Ovary (tissue), 9 donors: ENCODE measurements around the gene OR6Q1. TPM values are rescaled to one million over a fixed set of nuclear protein-coding genes. Genes with fewer than 3 reads are reported as not detected.

Experiments
- DNase-seq, 5 donors: peaks; one replicate each; pipeline ENCODE4 v3.0.0-alpha.2; 2019 to 2020
- H3K27ac ChIP-seq, 2 donors: fragments of 200-600 bp; one replicate each; pipeline versions ENCODE4 v1.5.1 to v1.8.0; 2019 to 2022
- H3K27me3 ChIP-seq: fragments of 200-600 bp; one replicate; pipeline ENCODE4 v1.8.0; 2022
- H3K36me3 ChIP-seq: fragments of 200-600 bp; sonication (generic); one replicate; pipeline ENCODE4 v1.5.1; 2019
- H3K4me1 ChIP-seq: one replicate; pipeline ENCODE4 v1.8.1; 2013; ENCODE audit warnings: mild to moderate bottlenecking, moderate library complexity; ENCODE audit not compliant: insufficient read depth
- H3K4me3 ChIP-seq: fragments of 200-600 bp; sonication (generic); one replicate; pipeline ENCODE4 v1.5.1; 2017
- H3K9me3 ChIP-seq, 2 donors: fragments of 200-600 bp in 1 of 2; sonication (generic) in 1 of 2; one replicate each; pipeline versions ENCODE4 v1.5.1 to v1.8.1; 2013 to 2019; ENCODE audit warnings: mild to moderate bottlenecking in 1 of 2, moderate library complexity in 1 of 2
- CTCF ChIP-seq, 3 donors: fragments of 450-650 bp in 2 of 3; fragments of 200-600 bp in 1 of 3; IDR thresholded peaks; one replicate each; pipeline versions ENCODE4 v1.5.1 to v1.8.0; 2016 to 2022; ENCODE audit warnings: antibody characterized with exemption in 3 of 3, mild to moderate bottlenecking in 1 of 3
- EP300 ChIP-seq: sonication (generic); formaldehyde crosslinking; IDR thresholded peaks from one replicate; pipeline ENCODE4 v1.6.1; 2017; ENCODE audit warnings: antibody characterized with exemption
- POLR2A ChIP-seq: fragments of 450-650 bp; IDR thresholded peaks from one replicate; pipeline ENCODE4 v1.6.1; 2017; ENCODE audit warnings: antibody characterized with exemption, mild to moderate bottlenecking, moderate library complexity
- WGBS, 3 donors: extraction: QIAGEN DNeasy Blood & Tissue Kit in 1 of 3; methylation state at CpG; one replicate each; pipeline versions ENCODE4 v1.1.5 to v1.1.7; 2013 to 2017; 5-methylcytosine and 5-hydroxymethylcytosine counted together
- intact Hi-C, 4 donors: fragments of 100-400 bp; cut with DNase I; formaldehyde crosslinking; loops; one replicate each; pipeline versions ENCODE4 v1.11.0 to v1.15.1; 2022 to 2023
- polyA plus RNA-seq, 2 donors: library from polyadenylated mRNA; stranded (reverse); fragments of 200-250 nt in 1 of 2; fragments of 350-450 nt in 1 of 2; fragmentation: Illumina TruSeq in 1 of 2; extraction: RNeasy Lipid Tissue Mini Kit (QIAGEN cat#74804) in 1 of 2; gene quantifications; one replicate each; pipeline ENCODE4 v1.2.3, GENCODE V29; 2013 to 2014
- total RNA-seq, 7 donors: library from RNA; depleted of rRNA in 2 of 7; stranded (reverse); fragments of >200 nt in 2 of 7; fragmentation: NEBNext Ultra II Directional in 3 of 7; extraction: Animal tissue kit (Norgen Biotek cat#: 25700) in 3 of 7; gene quantifications; one replicate each; pipeline versions ENCODE4 v1.1.0 to v1.2.4, GENCODE V29; 2016 to 2023
- donor health status: DM: no; HTN: no; CAD: no; lungs with moderate emphysema.
- donor health status: DM: no; HTN: no; CAD: no.
- donor health status: Bipolar disorder and iron deficiency.
- donor health status: DM: yes; HTN: yes; CAD: no.
- donor health status: DM: no; HTN: no; CAD: no.
- donor health status: DM: yes; HTN: yes; CAD: no.

Gene OR6Q1
- total and polyA plus RNA-seq, 9 donors: not detected

GRCh38 chr11:58000699-58001098, 30.1 kb upstream of the OR6Q1 start:
- WGBS, 3 donors: 53 to 66% (median 62%) methylated on average over 5 of the region's 5 CpGs
- Histone ChIP-seq H3K9me3 (peaks cover 0 to 8% of the 10 kb centered on the region in 2 donors), H3K36me3 (no peaks in the 10 kb centered on the region), H3K27me3 (no peaks in the 10 kb centered on the region), H3K4me3 (no peak overlapping the region), H3K27ac (no peak overlapping the region), H3K4me1 (no peaks in the 10 kb centered on the region)
- TF ChIP-seq EP300 (no peak), POLR2A (no peak), CTCF (IDR thresholded peaks at IDR 0.05) (no peak)
- DNase-seq: no peak
- intact Hi-C loops: no loop called here

- peaks cover 0 to 8% of the 10 kb centered on the region in 2 donors for H3K9me3 ChIP-seq
- no peaks in the 10 kb centered on the region for H3K36me3 ChIP-seq
- no peak for TF ChIP-seq EP300
- no peak for TF ChIP-seq POLR2A
- TF ChIP-seq CTCF (IDR thresholded peaks at IDR 0.05): no peak
- no peaks in the 10 kb centered on the region for H3K27me3 ChIP-seq
- no peaks in the 10 kb centered on the region for H3K4me1 ChIP-seq
- no peak overlapping the region for H3K4me3 ChIP-seq
- H3K27ac ChIP-seq: no peak overlapping the region
- no peak for DNase-seq
- intact Hi-C loops: no loop called here
- WGBS, 3 donors: 48 to 64% (median 60%) methylated on average over 2 of the region's 2 CpGs
These were observed 27.7 kb upstream of the OR6Q1 start for GRCh38 chr11:58003036-58003435.

GRCh38 chr11:58003591-58003990, 27.2 kb upstream of the OR6Q1 start:
- Histone ChIP-seq H3K4me1 (no peaks in the 10 kb centered on the region), H3K36me3 (no peaks in the 10 kb centered on the region), H3K27ac (no peak overlapping the region), H3K9me3 (peaks cover 0 to 8% of the 10 kb centered on the region in 2 donors), H3K4me3 (no peak overlapping the region), H3K27me3 (no peaks in the 10 kb centered on the region)
- DNase-seq: no peak
- intact Hi-C loops: no loop called here
- TF ChIP-seq POLR2A (no peak), EP300 (no peak), CTCF (IDR thresholded peaks at IDR 0.05) (no peak)

DNA sequence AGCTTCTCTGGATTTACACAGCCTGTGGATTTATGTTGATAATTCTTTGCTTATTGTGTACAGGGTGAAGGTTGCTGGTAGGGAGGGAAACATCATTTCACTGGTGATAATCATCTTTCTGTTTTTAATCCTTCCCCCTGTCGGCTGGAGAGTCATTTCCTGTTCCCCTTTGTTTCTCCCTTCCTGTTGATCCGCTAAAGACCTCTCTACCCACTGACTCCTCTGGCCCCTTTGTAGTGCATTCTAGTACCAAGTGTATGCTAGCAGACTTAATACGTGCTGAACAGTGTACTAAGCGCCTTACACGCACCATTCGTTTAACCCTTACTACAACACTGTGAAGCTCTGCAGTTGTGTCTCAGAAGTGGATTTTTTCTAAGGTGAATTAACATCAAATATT, 26.1 kb upstream of the OR6Q1 start:
- Histone ChIP-seq H3K27ac (no peak overlapping the region), H3K4me1 (no peaks in the 10 kb centered on the region), H3K36me3 (no peaks in the 10 kb centered on the region), H3K9me3 (peaks cover 0 to 8% of the 10 kb centered on the region in 2 donors), H3K4me3 (no peak overlapping the region), H3K27me3 (no peaks in the 10 kb centered on the region)
- intact Hi-C loops: no loop called here
- no peak for DNase-seq
- WGBS, 3 donors: 57 to 68% (median 63%) methylated on average over 6 of the region's 6 CpGs
- no peak for TF ChIP-seq POLR2A
- TF ChIP-seq EP300: no peak
- no peak for TF ChIP-seq CTCF (IDR thresholded peaks at IDR 0.05)

DNA sequence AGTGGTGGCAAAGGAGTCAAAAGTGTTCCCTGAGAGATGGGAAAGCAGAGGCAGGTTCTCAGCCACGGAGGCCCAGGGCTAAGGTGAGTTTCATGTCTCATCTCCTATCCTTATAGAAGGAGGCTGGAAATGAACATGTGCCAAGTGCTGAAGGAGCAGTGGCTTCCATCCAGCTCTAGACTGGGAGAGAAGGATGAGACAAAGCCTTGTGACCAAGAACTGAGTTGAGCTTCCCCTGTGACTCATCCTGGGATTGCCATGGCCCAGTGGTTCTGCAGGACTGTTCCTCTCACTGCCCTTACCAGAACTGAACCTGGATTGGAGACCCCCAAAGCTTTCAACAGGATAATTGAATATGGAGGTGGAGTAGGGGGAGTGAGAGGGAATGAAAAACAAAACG, 23.8 kb upstream of the OR6Q1 start:
- no peaks in the 10 kb centered on the region for H3K4me1 ChIP-seq
- no peaks in the 10 kb centered on the region for H3K9me3 ChIP-seq
- H3K36me3 ChIP-seq: no peaks in the 10 kb centered on the region
- H3K27me3 ChIP-seq: no peaks in the 10 kb centered on the region
- H3K4me3 ChIP-seq: no peak overlapping the region
- TF ChIP-seq POLR2A: no peak
- no peak for TF ChIP-seq EP300
- TF ChIP-seq CTCF (IDR thresholded peaks at IDR 0.05): no peak
- intact Hi-C loops: no loop called here
- DNase-seq: no peak
- H3K27ac ChIP-seq: no peak overlapping the region
- 41 to 54% (median 46%) methylated on average over 2 of the region's 2 CpGs for WGBS, 3 donors
